ENCODE results near the gene KCNMB1. TPM values are rescaled to one million over a fixed set of nuclear protein-coding genes. Genes with fewer than 3 reads are reported as not detected.

Gene KCNMB1
- total RNA-seq, 3 donors from 2014 or later (not counting 1 experiment from before 2014, with no cell fraction given) = 0.23 to 0.48 (median 0.35) TPM

GRCh38 chr5:170368586-170368985 lies 20.6 kb downstream of the KCNMB1 start:
- H3K27me3 ChIP-seq (ENCODE audit: control insufficient read depth, insufficient read depth, low read length) = no peaks in the 10 kb centered on the region
- no peak overlapping the region for H3K4me3 Mint-ChIP-seq
- no peaks in the 10 kb centered on the region for H3K4me1 Mint-ChIP-seq
- TF ChIP-seq CTCF (IDR thresholded peaks at IDR 0.05) = no peak
- peaks cover 8 to 17% of the 10 kb centered on the region in 2 donors for H3K27me3 Mint-ChIP-seq (ENCODE audit: low read depth in 2 of 2)
- H3K27ac ChIP-seq (ENCODE audit: low read length) = no peak overlapping the region
- H3K9me3 ChIP-seq (ENCODE audit: control insufficient read depth, insufficient read depth, low read length) = no peaks in the 10 kb centered on the region
- no peaks in the 10 kb centered on the region for H3K36me3 Mint-ChIP-seq
- WGBS (ENCODE audit: insufficient coverage) = 76% methylated on average over 4 of the region's 5 CpGs
- H3K4me3 ChIP-seq (ENCODE audit: low read length) = no peak overlapping the region
- DNase-seq (no peak), ATAC-seq (no peak)
- H3K4me1 ChIP-seq (ENCODE audit: control insufficient read depth, insufficient read depth, low read length) = no peaks in the 10 kb centered on the region
- intact Hi-C loops (cut with micrococcal nuclease) = no loop called here
- no peaks in the 10 kb centered on the region for H3K36me3 ChIP-seq (ENCODE audit: control insufficient read depth, insufficient read depth, low read length)
- H3K9me3 Mint-ChIP-seq = no peaks in the 10 kb centered on the region
- H3K27ac Mint-ChIP-seq = no peak overlapping the region

GRCh38 chr5:170366276-170366675 lies 22.9 kb downstream of the KCNMB1 start:
- H3K9me3 Mint-ChIP-seq = no peaks in the 10 kb centered on the region
- Histone ChIP-seq H3K4me3 (ENCODE audit: low read length) (no peak overlapping the region), H3K27me3 (ENCODE audit: control insufficient read depth, insufficient read depth, low read length) (no peaks in the 10 kb centered on the region), H3K36me3 (ENCODE audit: control insufficient read depth, insufficient read depth, low read length) (no peaks in the 10 kb centered on the region), H3K4me1 (ENCODE audit: control insufficient read depth, insufficient read depth, low read length) (peaks cover 20% of the 10 kb centered on the region), H3K9me3 (ENCODE audit: control insufficient read depth, insufficient read depth, low read length) (no peaks in the 10 kb centered on the region), H3K27ac (ENCODE audit: low read length) (no peak overlapping the region)
- H3K4me3 Mint-ChIP-seq = no peak overlapping the region
- no peaks in the 10 kb centered on the region for H3K4me1 Mint-ChIP-seq
- intact Hi-C loops (cut with micrococcal nuclease) = no loop called here
- ATAC-seq (no peak), DNase-seq (no peak)
- WGBS (ENCODE audit: insufficient coverage) = 77% methylated on average over 3 of the region's 3 CpGs
- no peak overlapping the region for H3K27ac Mint-ChIP-seq
- peaks cover 0 to 2% of the 10 kb centered on the region in 2 donors for H3K27me3 Mint-ChIP-seq (ENCODE audit: low read depth in 2 of 2)
- TF ChIP-seq CTCF (IDR thresholded peaks at IDR 0.05) = no peak
- no peaks in the 10 kb centered on the region for H3K36me3 Mint-ChIP-seq

- H3K4me1 Mint-ChIP-seq = no peaks in the 10 kb centered on the region
Measured at GRCh38 chr5:170365831-170366230, 23.3 kb downstream of the KCNMB1 start.

More at GRCh38 chr5:170365831-170366230, 23.3 kb downstream of the KCNMB1 start:
- Mint-ChIP-seq H3K27me3 (ENCODE audit: low read depth in 2 of 2) (peaks cover 0 to 2% of the 10 kb centered on the region in 2 donors), H3K36me3 (no peaks in the 10 kb centered on the region), H3K27ac (no peak overlapping the region), H3K4me3 (no peak overlapping the region), H3K9me3 (no peaks in the 10 kb centered on the region)
- H3K36me3 ChIP-seq (ENCODE audit: control insufficient read depth, insufficient read depth, low read length) = no peaks in the 10 kb centered on the region
- no peak for ATAC-seq
- no peak overlapping the region for H3K27ac ChIP-seq (ENCODE audit: low read length)
- 79% methylated on average over 3 of the region's 5 CpGs for WGBS (ENCODE audit: insufficient coverage)
- intact Hi-C loops (cut with micrococcal nuclease) = no loop called here
- DNase-seq = no peak
- H3K9me3 ChIP-seq (ENCODE audit: control insufficient read depth, insufficient read depth, low read length) = no peaks in the 10 kb centered on the region
- H3K4me3 ChIP-seq (ENCODE audit: low read length) = no peak overlapping the region
- H3K27me3 ChIP-seq (ENCODE audit: control insufficient read depth, insufficient read depth, low read length) = no peaks in the 10 kb centered on the region
- H3K4me1 ChIP-seq (ENCODE audit: control insufficient read depth, insufficient read depth, low read length) = peaks cover 24% of the 10 kb centered on the region
- no peak for TF ChIP-seq CTCF (IDR thresholded peaks at IDR 0.05)
